ENCODE measurements around the gene KDM5B.

DNA sequence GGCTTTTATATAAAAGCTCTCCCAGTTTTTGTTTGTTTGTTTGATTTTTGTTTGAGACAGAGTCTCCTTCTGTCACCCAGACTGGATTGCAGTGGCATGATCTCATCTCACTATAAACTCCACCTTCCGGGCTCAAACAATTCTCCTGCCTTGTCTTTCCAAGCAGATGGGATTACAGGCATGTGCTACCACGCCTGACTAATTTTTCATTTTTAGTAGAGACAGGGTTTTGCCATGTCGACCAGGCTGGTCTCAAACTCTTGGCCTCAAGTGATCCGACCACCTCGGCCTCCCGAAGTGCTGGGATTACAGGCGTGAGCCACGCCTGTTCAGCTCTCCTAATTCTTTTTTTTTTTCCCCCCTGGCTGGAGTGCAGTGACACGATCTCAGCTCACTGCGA is 6.9 kb upstream of the KDM5B start:
- TF ChIP-seq, protein P1, sequence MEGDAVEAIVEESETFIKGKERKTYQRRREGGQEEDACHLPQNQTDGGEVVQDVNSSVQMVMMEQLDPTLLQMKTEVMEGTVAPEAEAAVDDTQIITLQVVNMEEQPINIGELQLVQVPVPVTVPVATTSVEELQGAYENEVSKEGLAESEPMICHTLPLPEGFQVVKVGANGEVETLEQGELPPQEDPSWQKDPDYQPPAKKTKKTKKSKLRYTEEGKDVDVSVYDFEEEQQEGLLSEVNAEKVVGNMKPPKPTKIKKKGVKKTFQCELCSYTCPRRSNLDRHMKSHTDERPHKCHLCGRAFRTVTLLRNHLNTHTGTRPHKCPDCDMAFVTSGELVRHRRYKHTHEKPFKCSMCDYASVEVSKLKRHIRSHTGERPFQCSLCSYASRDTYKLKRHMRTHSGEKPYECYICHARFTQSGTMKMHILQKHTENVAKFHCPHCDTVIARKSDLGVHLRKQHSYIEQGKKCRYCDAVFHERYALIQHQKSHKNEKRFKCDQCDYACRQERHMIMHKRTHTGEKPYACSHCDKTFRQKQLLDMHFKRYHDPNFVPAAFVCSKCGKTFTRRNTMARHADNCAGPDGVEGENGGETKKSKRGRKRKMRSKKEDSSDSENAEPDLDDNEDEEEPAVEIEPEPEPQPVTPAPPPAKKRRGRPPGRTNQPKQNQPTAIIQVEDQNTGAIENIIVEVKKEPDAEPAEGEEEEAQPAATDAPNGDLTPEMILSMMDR (conservative IDR thresholded peaks at IDR 0.05): no peak
- TF ChIP-seq ZFX (IDR thresholded peaks at IDR 0.05): no peak
